ENCODE measurements around the gene WBP1.
A peak's percentile ranks its signal among the peaks of the same experiment; 100 is the strongest.

The WBP1 gene

DNA sequence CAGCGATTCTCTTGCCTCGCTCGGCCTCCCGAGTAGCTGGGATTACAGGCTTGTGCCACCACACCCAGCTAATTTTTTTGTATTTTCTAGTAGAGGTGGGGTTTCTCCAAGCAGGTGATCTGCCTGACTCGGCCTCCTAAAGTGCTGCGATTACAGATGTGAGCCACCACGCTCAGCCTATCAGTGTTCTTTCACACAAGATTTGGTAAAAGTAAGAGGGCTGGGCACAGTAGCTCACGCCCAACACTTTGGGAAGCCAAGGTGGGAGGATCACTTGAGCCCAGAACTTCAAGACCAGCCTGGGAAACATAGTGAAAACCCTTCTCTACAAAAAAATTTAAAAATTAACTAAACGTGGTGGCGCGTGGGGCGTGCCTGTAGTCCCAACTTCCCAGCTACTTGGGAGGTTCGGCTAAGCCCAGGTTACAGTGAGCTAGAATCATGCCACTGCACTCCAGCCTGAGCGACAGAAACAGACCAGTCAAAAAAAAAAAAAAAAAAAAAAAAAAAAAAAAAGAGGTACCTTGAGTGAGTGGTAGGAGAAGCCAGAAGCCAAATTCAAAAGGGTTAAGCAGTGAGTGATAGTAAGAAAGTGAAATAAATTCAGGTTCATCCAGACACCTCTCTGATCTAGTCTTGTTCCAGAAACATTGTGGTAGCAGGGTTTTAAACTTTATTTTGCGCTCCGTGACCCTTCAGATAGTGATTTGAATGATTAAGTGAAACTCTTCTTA lies 13.3 kb downstream of the WBP1 start:
- Histone ChIP-seq H3K27ac (peak overlapping the region; percentile 90), H3K9ac (peak overlapping the region; percentile 15), H3K4me2 (ENCODE audit: low read length) (peak overlapping the region; percentile 82)

DNA sequence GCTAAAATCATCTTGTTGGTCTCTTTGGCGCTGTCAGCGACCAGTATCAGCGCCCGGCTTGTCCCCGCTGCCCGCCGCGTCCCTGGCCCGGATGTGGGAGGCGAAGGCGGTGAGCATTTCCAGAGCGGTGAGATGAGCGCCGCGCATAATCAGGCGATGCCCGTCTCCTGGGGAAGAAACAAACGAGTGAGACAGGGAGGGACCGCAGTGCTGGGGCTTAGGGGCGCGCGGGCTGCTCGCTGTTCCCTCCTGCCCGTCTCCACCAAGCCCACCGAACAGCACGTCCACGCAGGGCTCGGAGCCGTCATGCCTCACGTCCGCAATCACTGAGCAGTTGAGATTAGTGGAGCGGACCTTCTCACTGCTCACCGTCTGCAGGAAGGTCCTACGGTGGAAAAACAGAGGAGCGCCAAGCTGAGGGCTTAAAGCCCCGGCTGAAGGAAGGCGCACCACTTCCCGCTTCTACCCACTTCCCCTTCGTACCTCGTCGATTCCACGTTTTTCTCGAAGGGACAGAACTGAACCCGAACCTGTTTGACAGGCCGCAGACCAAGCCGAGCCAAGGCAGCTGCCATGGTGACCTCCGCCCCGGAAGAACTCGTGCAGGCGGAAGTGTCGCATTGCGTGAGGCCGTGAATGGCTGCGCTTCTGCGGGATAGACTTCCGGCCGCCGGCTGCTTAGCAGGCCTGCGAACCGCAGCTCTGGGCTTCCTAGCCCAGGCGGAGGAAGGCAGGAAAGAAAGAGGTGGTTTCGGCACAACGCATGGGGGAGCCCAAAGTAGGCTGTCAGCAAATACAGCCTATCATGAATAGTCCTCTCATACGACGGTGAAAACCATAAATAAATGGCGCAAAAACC lies 14.1 kb downstream of the WBP1 start, which contains the start of gene MRPL53:
Gene MRPL53 (minus strand): TSS at position 595 of the 859 bp plus-strand sequence. CDS start 20 bp downstream, at position 575.
- Histone ChIP-seq H3K4me3 (ENCODE audit: low read depth, low read length) (peak within 1 kb of the TSS; percentile 95), H3K79me2 (no peaks in the 10 kb centered on the region), H3K4me1 (peaks cover 8% of the 10 kb centered on the region), H3K9ac (peak within 1 kb of the TSS; percentile 15), H2AFZ (peak within 1 kb of the TSS; percentile 94), H3K27me3 (ENCODE audit: control insufficient read depth, insufficient read depth, low read length) (no peaks in the 10 kb centered on the region), H3K9me3 (ENCODE audit: control insufficient read depth, low read length) (no peaks in the 10 kb centered on the region), H3K4me2 (ENCODE audit: low read length) (peak within 1 kb of the TSS; percentile 82), H3K36me3 (ENCODE audit: control insufficient read depth, insufficient read depth, low read length) (no peaks in the 10 kb centered on the region), H3K27ac (peak within 1 kb of the TSS; percentile 90)
- TF ChIP-seq, protein P1, sequence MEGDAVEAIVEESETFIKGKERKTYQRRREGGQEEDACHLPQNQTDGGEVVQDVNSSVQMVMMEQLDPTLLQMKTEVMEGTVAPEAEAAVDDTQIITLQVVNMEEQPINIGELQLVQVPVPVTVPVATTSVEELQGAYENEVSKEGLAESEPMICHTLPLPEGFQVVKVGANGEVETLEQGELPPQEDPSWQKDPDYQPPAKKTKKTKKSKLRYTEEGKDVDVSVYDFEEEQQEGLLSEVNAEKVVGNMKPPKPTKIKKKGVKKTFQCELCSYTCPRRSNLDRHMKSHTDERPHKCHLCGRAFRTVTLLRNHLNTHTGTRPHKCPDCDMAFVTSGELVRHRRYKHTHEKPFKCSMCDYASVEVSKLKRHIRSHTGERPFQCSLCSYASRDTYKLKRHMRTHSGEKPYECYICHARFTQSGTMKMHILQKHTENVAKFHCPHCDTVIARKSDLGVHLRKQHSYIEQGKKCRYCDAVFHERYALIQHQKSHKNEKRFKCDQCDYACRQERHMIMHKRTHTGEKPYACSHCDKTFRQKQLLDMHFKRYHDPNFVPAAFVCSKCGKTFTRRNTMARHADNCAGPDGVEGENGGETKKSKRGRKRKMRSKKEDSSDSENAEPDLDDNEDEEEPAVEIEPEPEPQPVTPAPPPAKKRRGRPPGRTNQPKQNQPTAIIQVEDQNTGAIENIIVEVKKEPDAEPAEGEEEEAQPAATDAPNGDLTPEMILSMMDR (IDR thresholded peaks at IDR 0.05) = no peak

More for the DNA sequence above, 13.3 kb downstream of the WBP1 start:
- H3K4me1 ChIP-seq = peaks cover 8% of the 10 kb centered on the region
- H3K79me2 ChIP-seq = no peaks in the 10 kb centered on the region
- TF ChIP-seq, protein P1 (IDR thresholded peaks at IDR 0.05) = no peak
- H3K36me3 ChIP-seq (ENCODE audit: control insufficient read depth, insufficient read depth, low read length) = no peaks in the 10 kb centered on the region
- peak overlapping the region; percentile 94 for H2AFZ ChIP-seq
- H3K9me3 ChIP-seq (ENCODE audit: control insufficient read depth, low read length) = no peaks in the 10 kb centered on the region
- H3K27me3 ChIP-seq (ENCODE audit: control insufficient read depth, insufficient read depth, low read length) = no peaks in the 10 kb centered on the region
- H3K4me3 ChIP-seq (ENCODE audit: low read depth, low read length) = peak overlapping the region; percentile 95

DNA sequence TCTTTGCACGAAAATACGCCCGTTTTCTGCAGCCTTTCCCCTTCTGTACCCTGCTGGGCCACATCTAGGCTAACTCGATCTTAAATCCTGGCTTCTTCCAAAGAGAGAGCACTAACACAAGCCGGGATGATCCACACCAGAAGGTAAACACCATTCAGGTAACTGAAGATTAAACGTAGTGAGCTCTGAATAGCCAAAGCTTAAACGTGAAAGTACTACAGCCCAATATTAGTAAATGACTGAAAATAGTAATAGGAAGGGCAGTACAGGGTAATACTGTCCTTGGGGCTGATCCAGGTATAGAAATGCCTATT lies 14.7 kb downstream of the WBP1 start:
- Histone ChIP-seq H3K27ac (peak overlapping the region; percentile 90), H3K4me2 (ENCODE audit: low read length) (peak overlapping the region; percentile 82), H3K4me1 (peaks cover 8% of the 10 kb centered on the region), H3K27me3 (ENCODE audit: control insufficient read depth, insufficient read depth, low read length) (no peaks in the 10 kb centered on the region), H3K79me2 (peaks cover 3% of the 10 kb centered on the region), H3K9ac (no peak overlapping the region), H3K36me3 (ENCODE audit: control insufficient read depth, insufficient read depth, low read length) (no peaks in the 10 kb centered on the region), H3K4me3 (ENCODE audit: low read depth, low read length) (peak overlapping the region; percentile 95), H3K9me3 (ENCODE audit: control insufficient read depth, low read length) (no peaks in the 10 kb centered on the region), H2AFZ (peak overlapping the region; percentile 94)
- TF ChIP-seq, protein P1 (IDR thresholded peaks at IDR 0.05) = no peak

GRCh38 chr2:74474481-74474880 lies 16.2 kb downstream of the WBP1 start:
- Histone ChIP-seq H3K4me2 (ENCODE audit: low read length) (no peak overlapping the region), H3K27me3 (ENCODE audit: control insufficient read depth, insufficient read depth, low read length) (no peaks in the 10 kb centered on the region), H3K4me1 (peaks cover 8% of the 10 kb centered on the region), H3K9me3 (ENCODE audit: control insufficient read depth, low read length) (no peaks in the 10 kb centered on the region), H2AFZ (no peak overlapping the region), H3K27ac (no peak overlapping the region), H3K9ac (no peak overlapping the region), H3K4me3 (ENCODE audit: low read depth, low read length) (no peak overlapping the region), H3K79me2 (peaks cover 3% of the 10 kb centered on the region), H3K36me3 (ENCODE audit: control insufficient read depth, insufficient read depth, low read length) (no peaks in the 10 kb centered on the region)
- TF ChIP-seq, protein P1 (IDR thresholded peaks at IDR 0.05) = no peak
